Measurements from ENCODE around the gene NPAS2. TPM values are rescaled to one million over a fixed set of nuclear protein-coding genes. Genes with fewer than 3 reads are reported as not detected.

The NPAS2 gene
- total RNA-seq, 4 donors from 2014 or later, result 11.8 to 46.5 (median 21.7) TPM

DNA sequence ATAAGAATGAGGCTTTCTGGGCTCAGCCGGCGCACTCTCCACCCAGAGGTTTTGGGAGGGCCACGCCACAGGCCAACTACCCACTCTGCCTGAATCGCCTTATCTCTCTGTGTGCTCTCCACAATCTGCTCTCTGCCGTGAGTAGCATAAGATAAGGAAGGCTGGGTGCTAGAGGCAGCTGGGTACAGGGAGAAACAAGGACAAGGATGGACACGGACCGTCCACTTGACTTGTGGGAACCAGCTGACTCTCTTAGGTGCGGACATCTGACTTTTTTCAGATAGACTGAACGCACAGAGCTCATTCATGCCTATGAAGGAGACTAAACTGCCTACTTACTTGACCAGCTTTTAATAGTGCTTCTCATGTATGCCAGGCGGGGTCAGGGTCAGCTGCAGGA is 14.3 kb downstream of the NPAS2 start:
- H3K4me1 ChIP-seq, result peaks cover 0 to 33% (median 12%) of the 10 kb centered on the region in 3 donors
- H3K4me3 ChIP-seq, result no peak overlapping the region
- no peaks in the 10 kb centered on the region for H3K9me3 ChIP-seq
- no peak overlapping the region for H3K27ac ChIP-seq
- ATAC-seq, result no peak
- no peaks in the 10 kb centered on the region for H3K36me3 ChIP-seq
- no peak for TF ChIP-seq EP300 (IDR thresholded peaks at IDR 0.05)
- TF ChIP-seq, protein P1, sequence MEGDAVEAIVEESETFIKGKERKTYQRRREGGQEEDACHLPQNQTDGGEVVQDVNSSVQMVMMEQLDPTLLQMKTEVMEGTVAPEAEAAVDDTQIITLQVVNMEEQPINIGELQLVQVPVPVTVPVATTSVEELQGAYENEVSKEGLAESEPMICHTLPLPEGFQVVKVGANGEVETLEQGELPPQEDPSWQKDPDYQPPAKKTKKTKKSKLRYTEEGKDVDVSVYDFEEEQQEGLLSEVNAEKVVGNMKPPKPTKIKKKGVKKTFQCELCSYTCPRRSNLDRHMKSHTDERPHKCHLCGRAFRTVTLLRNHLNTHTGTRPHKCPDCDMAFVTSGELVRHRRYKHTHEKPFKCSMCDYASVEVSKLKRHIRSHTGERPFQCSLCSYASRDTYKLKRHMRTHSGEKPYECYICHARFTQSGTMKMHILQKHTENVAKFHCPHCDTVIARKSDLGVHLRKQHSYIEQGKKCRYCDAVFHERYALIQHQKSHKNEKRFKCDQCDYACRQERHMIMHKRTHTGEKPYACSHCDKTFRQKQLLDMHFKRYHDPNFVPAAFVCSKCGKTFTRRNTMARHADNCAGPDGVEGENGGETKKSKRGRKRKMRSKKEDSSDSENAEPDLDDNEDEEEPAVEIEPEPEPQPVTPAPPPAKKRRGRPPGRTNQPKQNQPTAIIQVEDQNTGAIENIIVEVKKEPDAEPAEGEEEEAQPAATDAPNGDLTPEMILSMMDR (IDR thresholded peaks at IDR 0.05), result no peak
- TF ChIP-seq POLR2AphosphoS5 (IDR thresholded peaks at IDR 0.05), result no peak
- no peak for TF ChIP-seq POLR2A (IDR thresholded peaks at IDR 0.05)
- 90 to 92% methylated on average over 2 of the region's 10 CpGs for WGBS, 2 donors (ENCODE audit: low coverage in 1 of 2)
- no peaks in the 10 kb centered on the region for H3K27me3 ChIP-seq

DNA sequence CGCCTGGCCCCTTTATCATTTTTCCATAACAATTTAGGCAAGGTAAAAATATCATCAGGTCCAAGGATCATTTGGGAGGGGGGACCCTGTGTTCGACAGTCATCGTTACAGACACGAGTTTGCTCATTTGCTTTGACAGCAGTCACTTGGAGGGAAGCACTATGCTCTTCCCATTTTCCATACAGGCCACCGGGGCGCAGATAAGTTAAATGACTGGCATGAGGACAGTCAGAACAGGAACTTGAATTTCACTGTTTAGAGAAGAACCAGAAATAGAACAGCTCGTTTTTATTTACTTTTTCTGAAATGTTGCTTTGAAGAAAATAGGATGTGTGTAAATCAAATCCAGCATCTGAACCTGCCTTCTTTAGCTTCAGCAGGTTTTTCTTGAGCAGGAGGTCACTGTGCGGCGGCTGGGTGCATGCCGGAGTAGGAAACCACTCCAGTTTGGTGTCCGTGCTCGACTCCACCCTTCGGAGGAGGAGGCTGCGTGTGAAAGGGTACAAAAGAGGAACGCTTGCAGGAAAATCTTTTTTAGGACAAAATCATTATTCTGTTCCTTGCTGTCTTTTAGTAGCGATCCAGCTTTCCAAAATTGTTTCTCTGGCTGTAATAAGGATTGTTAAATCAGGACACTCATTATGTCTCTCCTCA is 15.2 kb downstream of the NPAS2 start:
- Histone ChIP-seq H3K9me3 (no peaks in the 10 kb centered on the region), H3K4me3 (no peak overlapping the region), H3K27me3 (no peaks in the 10 kb centered on the region), H3K4me1 (peaks cover 0 to 33% (median 12%) of the 10 kb centered on the region in 3 donors), H3K36me3 (no peaks in the 10 kb centered on the region), H3K27ac (no peak overlapping the region)
- no peak for ATAC-seq
- TF ChIP-seq, protein P1 (IDR thresholded peaks at IDR 0.05), result no peak
- TF ChIP-seq POLR2A (IDR thresholded peaks at IDR 0.05) (no peak), POLR2AphosphoS5 (IDR thresholded peaks at IDR 0.05) (no peak), EP300 (IDR thresholded peaks at IDR 0.05) (no peak)
- WGBS, 2 donors (ENCODE audit: low coverage in 1 of 2), result 72 to 84% methylated on average over 12 to 13 of the region's 16 CpGs

DNA sequence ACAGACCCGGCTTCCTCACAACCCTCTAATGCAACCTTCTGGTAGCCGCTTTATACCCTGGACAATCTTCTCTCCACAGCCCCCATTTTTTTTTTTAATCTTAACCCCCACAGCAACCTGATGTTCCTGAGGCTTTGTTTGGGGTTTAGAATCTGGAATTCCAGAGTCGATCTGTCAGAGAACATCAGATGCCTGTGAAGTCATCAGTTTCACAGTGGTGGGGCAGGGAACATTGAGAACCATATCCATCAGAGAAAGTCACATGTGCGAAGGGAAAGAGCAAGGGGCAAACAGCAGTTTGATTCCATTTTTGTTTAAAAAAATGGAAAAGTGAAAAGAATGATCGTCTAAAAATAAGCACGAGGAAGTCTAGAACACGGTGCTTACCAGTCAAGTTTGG is 20.6 kb downstream of the NPAS2 start:
- Histone ChIP-seq H3K4me1 (peaks cover 0 to 9% (median 0%) of the 10 kb centered on the region in 3 donors), H3K9me3 (no peaks in the 10 kb centered on the region), H3K27ac (no peak overlapping the region), H3K4me3 (no peak overlapping the region), H3K27me3 (no peaks in the 10 kb centered on the region), H3K36me3 (no peaks in the 10 kb centered on the region)
- no peak for ATAC-seq
- TF ChIP-seq POLR2AphosphoS5 (IDR thresholded peaks at IDR 0.05), result no peak
- TF ChIP-seq, protein P1 (IDR thresholded peaks at IDR 0.05), result no peak
- no peak for TF ChIP-seq EP300 (IDR thresholded peaks at IDR 0.05)
- no peak for TF ChIP-seq POLR2A (IDR thresholded peaks at IDR 0.05)
- 67 to 85% methylated on average over 5 to 7 of the region's 7 CpGs for WGBS, 2 donors (ENCODE audit: low coverage in 1 of 2)

DNA sequence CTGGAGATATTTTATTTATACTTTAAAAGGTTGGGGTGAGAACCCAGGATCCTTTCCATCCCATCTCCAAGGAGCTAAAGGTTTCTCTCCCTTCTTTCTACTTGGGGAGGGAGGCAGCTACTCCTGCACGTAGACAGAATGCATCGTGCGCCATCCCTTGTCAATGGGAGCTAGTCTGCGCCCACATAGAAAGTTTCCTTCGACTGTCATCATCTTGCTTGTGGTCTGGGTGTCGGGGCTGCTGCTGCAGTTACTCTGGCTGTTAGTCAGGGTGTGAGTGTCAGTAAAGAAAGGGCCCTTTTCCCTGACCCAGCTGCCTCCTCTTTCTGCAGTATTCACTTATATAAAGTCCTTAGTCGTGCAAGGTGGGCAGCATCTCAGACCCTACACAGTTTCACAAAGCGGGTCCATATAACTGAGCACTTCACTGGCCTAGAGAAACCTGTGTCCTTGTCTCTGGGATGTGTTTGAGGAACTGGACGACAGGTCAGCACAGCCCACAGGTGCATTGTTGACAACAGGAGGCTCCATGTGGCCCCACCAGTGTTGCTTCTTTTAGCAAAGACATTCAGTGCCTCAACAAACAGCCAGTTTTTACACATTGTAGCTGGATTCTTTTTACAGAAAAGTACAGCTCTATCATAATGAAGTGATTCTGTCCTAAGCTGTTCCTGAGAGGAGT is 22.4 kb downstream of the NPAS2 start:
- H3K4me1 ChIP-seq, result peaks cover 0 to 14% (median 0%) of the 10 kb centered on the region in 3 donors

More for the DNA sequence above, 22.4 kb downstream of the NPAS2 start:
- no peak for ATAC-seq
- no peaks in the 10 kb centered on the region for H3K27me3 ChIP-seq
- H3K27ac ChIP-seq, result no peak overlapping the region
- H3K36me3 ChIP-seq, result no peaks in the 10 kb centered on the region
- WGBS, 2 donors (ENCODE audit: low coverage in 1 of 2), result 88% methylated on average over 6 of the region's 9 CpGs; no CpG with 5 or more reads in 1 of the 2 donors
- no peak overlapping the region for H3K4me3 ChIP-seq
- TF ChIP-seq, protein P1 (IDR thresholded peaks at IDR 0.05), result no peak
- no peak for TF ChIP-seq EP300 (IDR thresholded peaks at IDR 0.05)
- TF ChIP-seq POLR2AphosphoS5 (IDR thresholded peaks at IDR 0.05), result no peak
- TF ChIP-seq POLR2A (IDR thresholded peaks at IDR 0.05), result no peak
- no peaks in the 10 kb centered on the region for H3K9me3 ChIP-seq

All from gastroesophageal sphincter (tissue), 4 donors.